Activated CD8-positive, alpha-beta memory T cell treated with anti-CD3 and anti-CD28 coated beads, Interleukin-2, amount 50 U/mL, for 24 hours (primary cell): ENCODE data around the gene CLEC4E.
"Not testable (repeated sequence)": the region's sequence is repeated elsewhere in the genome, so short reads cannot be mapped to it uniquely, and the experiment has no call there.

Experiments used
- DNase-seq: peaks from one replicate; pipeline ENCODE4 v3.0.0-alpha.2; 2020; ENCODE audit errors: extremely low read depth

CLEC4E gene

DNA sequence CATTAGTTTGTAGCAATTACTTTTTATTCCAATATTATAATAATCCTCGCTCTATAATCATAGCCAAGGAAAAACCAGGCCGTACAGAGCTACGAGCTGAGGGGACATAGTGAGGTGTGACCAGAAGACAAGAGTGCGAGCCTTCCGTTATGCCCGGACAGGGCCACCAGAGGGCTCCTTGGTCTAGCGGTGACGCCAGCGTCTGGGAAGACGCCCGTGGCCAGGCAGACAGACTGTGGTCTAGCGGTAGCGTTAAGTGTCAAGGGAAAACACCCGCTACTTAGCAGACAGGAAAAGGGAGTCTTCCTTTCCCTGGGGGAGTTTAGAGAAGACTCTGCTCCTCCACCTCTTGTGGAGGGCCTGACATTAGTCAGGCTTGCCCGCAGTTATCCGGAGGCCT, 2.9 kb downstream of the CLEC4E start:
- DNase-seq: not testable (repeated sequence)

DNA sequence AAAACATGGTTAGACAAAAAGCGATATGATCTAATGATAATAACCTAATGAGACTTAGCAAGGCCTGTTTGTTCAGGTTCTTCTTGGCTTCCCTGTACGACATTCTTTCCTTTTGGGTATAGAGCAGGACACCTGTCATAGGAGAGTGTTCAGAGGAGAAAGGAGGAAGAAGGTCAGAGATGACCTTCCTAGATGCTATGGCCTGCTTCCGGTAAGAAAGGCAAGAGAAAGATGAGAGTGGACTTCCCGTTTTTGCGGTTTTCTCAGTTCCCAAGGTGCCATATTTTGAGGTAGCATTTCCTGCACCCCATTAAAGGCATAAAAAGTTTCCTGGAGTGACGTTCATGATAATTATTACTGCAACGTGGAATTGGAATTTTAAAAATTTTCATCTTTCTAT, 8.7 kb downstream of the CLEC4E start:
- DNase-seq: no peak

DNA sequence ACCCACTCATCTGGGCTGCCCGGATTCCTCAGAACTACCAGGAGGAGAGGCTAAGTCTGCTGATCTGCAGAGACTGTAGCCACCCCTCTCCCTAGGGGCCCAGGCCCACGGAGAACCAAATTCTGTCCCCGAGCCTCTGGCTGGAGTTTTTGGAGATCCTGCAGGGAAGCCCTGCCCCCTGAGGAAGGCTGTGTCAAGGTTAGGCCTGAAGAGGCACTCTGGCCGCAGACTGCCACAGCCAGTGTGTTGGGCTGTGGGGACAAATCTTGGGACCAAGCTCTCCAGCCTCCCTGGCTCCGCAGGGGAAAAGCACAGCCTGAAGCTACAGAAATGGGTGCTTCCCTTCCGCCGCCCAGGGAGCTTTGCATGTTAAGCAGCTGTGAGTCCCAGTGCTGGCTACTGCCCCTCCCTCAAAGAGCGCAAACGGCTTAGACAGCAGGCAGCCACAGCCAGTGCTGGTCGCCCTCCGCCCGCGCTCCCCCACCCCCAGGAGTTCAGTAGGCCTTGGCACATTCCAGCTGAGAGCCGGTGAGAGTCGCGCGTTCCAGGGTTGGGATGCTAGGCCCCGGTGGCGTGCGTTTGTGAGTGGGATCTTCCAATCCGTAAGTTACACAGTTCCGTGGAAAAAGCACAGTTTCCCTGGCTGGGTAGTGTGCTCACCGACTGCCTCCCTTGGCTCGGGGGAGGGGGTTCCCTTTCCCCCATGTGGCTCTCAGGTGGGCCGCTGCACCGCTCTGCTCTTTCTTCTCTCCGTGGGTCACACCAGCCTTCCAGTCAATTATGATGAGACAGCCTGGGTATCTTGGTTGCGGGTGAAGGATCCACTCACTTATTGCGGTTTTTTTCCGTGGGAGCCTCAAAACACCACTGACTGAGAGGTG, 13.2 kb downstream of the CLEC4E start:
- DNase-seq: no peak

DNA sequence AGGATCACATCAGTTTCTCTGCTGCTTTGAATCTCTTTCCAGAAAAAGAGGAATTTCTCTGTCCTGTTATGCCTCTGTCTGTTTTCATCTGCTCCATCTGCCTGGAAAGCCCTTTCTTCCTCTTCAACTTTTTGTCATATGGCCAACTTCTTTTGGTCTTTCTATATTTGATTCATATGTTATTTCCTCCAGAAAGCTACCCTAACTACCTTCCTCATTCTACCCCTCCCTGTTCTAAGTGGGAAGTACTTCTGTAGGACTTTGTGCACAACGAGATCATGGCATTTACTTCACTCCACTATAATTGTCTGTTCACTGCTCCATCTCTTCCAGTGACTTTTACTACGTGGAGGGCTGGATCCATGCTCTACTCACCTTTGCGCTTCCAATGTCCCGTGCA, 21.5 kb downstream of the CLEC4E start:
- no peak for DNase-seq

DNA sequence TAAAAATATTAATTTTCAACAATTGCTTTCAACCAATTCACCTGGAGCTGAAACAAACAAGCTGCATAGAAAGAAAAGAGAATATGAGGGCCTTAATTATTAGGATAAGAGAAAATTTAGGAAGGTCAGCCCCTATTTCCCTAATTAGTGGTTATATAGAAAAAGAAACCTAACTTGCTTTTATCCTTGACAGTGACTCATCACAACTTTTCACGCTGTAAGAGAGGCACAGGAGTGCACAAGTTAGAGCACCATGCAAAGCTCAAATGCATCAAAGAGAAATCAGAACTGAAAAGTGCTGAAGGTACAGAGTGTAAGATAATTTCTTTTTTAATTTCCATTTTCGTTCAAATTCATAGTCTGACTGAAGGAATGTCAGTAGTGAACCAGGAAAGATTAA, 22.7 kb downstream of the CLEC4E start:
- no peak for DNase-seq

DNA sequence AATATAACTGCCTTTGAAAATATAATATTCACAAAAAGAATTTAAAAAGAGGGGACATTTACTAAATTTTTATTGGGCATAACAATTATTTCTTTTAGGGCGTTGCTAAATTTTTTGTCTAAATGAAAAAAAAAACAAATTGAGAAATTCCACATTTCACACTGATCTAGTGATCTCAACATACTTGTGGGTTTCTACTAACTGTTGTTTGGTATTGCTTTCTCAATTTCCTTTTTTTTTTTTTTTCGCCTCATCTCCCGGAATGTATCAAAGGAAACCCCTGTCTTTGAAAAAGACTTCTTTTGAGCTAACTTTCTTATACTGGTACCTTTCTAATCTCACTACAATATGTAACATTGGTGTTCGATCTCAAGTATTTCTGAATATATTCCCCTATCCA, 27.4 kb downstream of the CLEC4E start, which contains the start of gene CLEC4D:
TSS of gene CLEC4D (plus strand) at position 248 of the 400 bp plus-strand sequence. CDS start 230 bp downstream, outside the sequence.
- no peak for DNase-seq

DNA sequence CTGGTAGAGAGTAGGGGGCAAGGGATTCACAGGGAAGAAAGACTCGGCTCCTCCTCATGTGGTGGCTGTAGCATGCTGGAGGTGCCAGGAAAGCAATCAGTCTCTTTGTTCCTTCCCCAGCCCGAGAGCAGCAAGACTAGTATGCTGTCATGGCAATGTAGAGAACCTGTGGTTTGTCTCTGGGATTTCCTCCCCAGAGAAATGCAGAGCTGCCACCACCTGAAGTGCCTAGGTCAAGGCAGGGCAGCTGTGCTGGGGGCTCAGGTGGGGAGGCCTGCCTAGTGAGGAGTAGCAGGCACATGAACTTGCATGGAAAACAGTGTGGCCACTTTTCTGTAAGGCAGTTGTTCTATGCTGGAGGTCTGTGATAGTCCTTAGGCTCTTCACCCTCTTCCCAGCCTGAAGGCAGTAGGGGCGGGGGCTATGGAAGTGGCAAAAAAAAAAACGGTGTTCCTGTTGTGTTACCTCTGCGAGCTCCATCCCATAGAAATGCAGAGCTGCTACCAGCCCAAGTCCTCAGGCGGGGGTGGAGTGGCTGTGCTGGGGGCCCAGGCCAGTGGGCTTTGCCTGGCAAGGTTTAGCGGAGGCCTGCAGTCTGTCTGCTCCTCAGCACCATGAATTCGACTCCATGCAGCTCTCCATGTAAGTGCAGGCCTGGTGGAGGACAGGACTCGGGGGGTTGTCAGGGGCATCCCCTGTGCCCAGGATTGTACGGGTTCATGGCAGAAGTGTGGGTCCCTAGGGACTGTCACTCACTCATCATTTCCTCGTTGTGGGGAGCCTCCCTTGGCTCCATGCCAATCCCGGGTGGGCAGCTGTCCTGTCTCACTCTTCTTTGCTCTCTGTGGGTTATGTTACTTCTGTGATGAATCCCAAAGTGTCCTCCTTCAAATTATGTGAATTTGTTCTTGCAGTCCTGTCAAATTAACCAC, 31.5 kb downstream of the CLEC4E start:
- DNase-seq: no peak

DNA sequence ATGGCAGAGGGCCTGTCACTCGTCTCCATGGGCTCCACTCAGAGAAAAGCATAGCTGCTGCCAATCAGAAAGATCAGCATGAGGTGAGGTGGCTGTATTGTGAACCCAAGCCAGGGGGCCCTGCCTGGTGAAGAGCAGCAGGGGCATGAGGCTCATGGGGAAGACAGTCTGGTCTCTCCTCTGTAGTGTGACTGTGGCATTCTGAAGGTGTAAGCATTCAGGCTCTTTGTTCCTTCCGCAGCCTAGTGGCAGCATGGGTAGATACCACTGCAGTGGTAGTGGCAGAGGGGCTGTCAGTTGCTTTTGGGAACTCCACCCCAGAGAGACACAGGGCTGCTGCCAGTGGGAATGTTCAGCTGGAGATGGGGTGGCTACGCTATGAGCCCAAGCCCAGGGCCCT, 32.5 kb downstream of the CLEC4E start:
- DNase-seq: no peak

DNA sequence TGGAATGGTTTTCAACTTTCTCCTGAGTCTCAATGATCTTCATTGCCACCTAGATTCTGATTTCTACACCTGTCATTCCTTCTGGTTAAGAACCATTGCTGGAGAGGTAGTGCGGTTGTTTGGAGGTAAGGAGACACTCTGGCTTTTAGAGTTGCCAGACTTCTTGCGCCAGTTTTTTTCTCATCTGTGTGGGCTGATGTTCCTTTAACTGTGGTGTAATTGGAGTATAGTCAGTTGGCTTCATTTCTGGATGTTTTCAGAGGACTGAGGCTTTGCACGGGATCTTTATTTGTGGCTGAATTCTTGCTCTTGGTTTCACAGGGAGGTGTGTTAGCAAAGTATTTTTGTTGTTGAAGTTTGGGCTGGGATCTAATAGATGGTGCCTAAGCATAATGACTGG, 33.1 kb downstream of the CLEC4E start:
- no peak for DNase-seq

DNA sequence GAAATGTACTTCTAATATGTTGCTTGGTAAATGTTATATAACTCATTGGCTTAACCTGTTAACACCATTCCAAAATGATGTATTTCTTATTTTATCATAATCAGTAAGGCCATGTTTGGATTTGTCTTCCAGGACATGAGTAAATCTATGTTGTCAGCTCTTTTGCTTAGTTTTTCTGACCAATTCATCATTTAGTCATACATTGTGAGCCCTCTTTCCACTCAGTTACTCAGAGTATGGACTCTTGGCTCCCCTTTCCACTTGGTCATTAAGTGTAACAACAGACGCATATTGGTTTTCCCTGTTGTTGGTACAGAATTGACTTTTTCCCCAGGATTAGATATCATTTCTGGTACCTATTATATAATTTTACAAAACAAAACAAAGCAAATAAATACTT, 36.4 kb downstream of the CLEC4E start:
- DNase-seq: no peak

DNA sequence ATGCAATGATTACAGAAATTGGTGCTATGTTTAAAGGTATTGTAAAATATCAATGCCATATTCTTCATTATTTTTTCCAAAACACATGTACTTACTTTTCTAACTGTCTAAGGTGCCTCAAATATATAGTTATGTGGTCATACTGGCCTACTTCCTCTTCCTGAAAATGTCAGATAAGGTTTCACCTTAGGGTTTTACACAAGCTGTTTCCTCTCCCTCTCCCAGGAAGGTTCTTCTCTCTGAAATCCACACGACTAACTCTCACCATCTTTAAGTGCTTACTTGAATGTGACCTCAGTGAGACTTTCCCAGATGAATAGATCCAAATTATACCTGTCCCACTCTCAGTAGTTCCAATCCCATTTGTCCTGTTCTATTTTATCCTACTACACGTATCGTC, 39.0 kb downstream of the CLEC4E start:
- no peak for DNase-seq

DNA sequence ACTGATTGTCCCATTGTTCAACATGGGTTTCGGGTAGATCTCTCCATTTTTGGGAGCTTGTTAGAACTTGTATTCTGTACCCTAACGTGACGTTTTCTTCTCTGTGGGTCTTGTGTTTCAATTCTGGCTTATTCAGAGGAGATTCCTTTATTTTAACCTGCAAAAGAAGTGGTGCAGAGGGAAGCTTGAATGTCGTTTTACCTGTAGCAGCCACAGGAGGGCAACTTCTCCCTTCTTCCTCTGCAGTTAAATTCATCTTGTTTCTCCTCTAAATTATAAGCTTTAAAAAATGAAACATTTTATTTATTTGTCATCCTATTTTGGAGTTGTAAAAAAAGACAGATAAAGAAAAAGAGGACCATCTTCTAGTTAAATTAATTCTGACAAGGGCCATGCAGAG, 41.1 kb downstream of the CLEC4E start:
- no peak for DNase-seq

DNA sequence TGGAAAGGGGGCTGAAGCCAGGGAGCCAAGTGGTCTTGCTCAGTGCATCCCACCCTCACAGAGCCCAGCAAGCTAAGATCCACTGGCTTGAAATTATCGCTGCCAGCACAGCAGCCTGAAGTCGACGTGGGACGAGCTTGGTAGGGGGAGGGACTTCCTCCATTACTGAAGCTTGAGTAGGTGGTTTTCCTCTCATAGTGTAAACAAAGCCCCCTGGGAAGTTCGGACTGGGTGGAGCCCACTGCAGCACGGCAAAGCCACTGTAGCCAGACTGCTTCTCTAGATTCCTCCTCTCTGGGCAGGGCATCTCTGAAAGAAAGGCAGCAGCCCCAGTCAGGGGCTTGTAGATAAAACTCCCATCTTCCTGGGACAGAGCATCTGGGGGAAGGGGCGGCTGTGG, 44.6 kb downstream of the CLEC4E start:
- not testable (repeated sequence) for DNase-seq

DNA sequence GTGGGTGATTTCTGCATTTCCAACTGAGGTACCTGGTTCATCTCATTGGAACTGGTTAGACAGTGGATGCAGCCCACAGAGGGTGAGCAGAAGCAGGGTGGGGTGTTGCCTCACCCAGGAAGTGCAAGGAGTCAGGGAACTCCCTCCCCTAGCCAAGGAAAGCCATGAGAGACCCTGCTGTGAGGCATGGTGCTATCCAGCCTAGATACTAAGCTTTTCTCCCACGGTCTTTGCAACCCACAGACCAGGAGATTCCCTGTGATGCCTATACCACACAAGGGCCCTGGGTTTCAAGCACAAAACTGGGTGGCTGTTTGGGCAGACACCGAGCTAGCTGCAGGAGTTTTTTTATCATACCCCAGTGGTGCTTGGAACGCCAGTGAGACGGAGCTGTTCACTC, 45.0 kb downstream of the CLEC4E start:
- not testable (repeated sequence) for DNase-seq

DNA sequence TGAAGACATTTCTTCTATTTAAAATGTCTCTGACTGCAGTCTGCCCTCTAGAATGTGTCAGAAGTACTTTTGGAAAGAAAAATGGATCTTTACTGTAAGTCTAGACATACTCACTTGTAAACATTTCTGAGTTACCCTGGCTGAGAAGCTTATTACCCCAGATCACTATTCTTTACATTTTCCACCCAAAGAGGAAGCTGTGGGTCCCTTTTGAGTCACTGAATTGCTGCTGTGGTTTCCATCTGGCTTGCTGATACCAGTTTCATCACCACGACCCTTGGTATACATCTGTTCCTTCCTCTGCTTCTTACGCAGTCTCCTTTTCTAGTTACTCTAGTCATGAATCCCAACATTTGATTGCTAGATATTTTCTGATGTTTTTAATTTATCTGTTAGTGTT, 47.6 kb downstream of the CLEC4E start:
- DNase-seq: peak; percentile 14

DNA sequence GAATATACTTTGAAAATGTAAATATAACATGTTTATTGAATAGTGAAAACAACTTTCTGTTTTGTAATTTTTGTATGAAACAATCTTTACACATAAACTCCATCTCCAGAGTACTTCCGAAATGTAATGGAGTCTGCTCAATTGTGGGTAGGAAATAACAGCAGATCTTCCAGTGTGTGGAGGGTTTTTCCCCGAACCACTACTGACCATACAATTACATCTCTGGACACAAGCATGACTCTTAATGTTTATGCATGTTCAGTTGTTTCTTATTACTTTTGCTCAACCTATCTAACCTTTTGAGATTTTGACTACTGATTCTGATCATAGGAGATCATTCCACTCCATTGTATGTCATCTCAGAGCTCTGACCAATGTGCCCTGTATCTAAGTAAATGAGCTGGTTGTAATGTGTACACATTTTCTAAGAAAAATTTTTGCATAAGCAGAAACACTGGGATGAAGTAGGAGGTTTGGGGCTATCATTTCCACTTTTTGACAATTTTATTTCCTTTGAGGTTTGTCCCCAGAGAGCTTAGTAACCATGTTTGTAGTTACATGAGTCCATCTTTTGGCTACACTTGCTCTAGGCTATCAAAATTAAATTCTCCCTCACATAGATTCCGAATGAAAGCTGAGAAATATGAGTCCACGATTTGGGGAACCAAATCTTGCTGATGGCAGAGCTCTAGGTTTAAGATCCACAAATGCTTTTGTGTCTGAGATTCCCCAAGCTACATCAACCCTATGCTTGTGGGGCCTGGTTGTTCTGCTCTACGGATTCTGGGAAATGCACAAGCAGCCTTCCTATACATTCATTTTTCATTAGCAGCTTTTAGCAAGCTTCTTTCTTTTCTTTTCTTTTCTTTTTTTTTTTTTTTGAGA, 48.8 kb downstream of the CLEC4E start:
- no peak for DNase-seq
